Stimulated activated effector memory CD8-positive, alpha-beta T cell treated with anti-CD3 and anti-CD28 coated beads, Interleukin-12 subunit alpha, Interleukin-12 subunit beta, amount 100 ng/mL, for 72 hours (primary cell): ENCODE measurements around the gene NCOA5.
A peak's percentile ranks its signal among the peaks of the same experiment; 100 is the strongest.

Experiments
- ATAC-seq: fragments of 150-1000 bp; cut with Tn5 transposase; 2 replicates; pipeline ENCODE4 v1.10.0; 2021
- DNase-seq, 2 donors: peaks; one replicate each; pipeline ENCODE4 v3.0.0; 2021 to 2022; ENCODE audit warnings: low spot score in 2 of 2
- H3K27ac Mint-ChIP-seq: one replicate; pipeline ENCODE4 v1.8.0; 2022; ENCODE audit warnings: mild to moderate bottlenecking, mixed read lengths
- H3K36me3 Mint-ChIP-seq: one replicate; pipeline ENCODE4 v1.8.0; 2022; ENCODE audit warnings: mild to moderate bottlenecking, mixed read lengths
- H3K4me1 Mint-ChIP-seq: one replicate; pipeline ENCODE4 v1.8.0; 2022; ENCODE audit warnings: mixed read lengths
- H3K4me3 Mint-ChIP-seq: one replicate; pipeline ENCODE4 v1.8.0; 2022; ENCODE audit warnings: mild to moderate bottlenecking, mixed read lengths
- H3K9me3 Mint-ChIP-seq: one replicate; pipeline ENCODE4 v1.8.0; 2022; ENCODE audit warnings: mixed read lengths

NCOA5 gene

GRCh38 chr20:46030284-46031013 lies 59.3 kb downstream of the NCOA5 start:
- H3K4me3 Mint-ChIP-seq, result no peak overlapping the region
- no peaks in the 10 kb centered on the region for H3K9me3 Mint-ChIP-seq
- H3K4me1 Mint-ChIP-seq, result no peaks in the 10 kb centered on the region
- H3K36me3 Mint-ChIP-seq, result no peaks in the 10 kb centered on the region
- DNase-seq, result no peak
- ATAC-seq, result no peak
- H3K27ac Mint-ChIP-seq, result no peak overlapping the region

GRCh38 chr20:46028772-46029371 lies 60.9 kb downstream of the NCOA5 start, which contains the start of gene SLC12A5:
TSS of gene SLC12A5 (plus strand) at chr20:46029215. CDS start at chr20:46029345, 130 bp downstream.
- ATAC-seq (no peak), DNase-seq (no peak)
- no peaks in the 10 kb centered on the region for H3K9me3 Mint-ChIP-seq
- H3K27ac Mint-ChIP-seq, result no peak within 1 kb of the TSS
- no peaks in the 10 kb centered on the region for H3K4me1 Mint-ChIP-seq
- H3K36me3 Mint-ChIP-seq, result no peaks in the 10 kb centered on the region
- no peak within 1 kb of the TSS for H3K4me3 Mint-ChIP-seq

GRCh38 chr20:46028110-46028509 lies 61.7 kb downstream of the NCOA5 start:
- Mint-ChIP-seq H3K4me1 (peaks cover 7% of the 10 kb centered on the region), H3K9me3 (no peaks in the 10 kb centered on the region), H3K27ac (no peak overlapping the region), H3K36me3 (no peaks in the 10 kb centered on the region), H3K4me3 (no peak overlapping the region)
- DNase-seq (no peak), ATAC-seq (no peak)

GRCh38 chr20:46027245-46027853 lies 62.4 kb downstream of the NCOA5 start:
- ATAC-seq (no peak), DNase-seq (no peak)
- Mint-ChIP-seq H3K4me1 (peaks cover 12% of the 10 kb centered on the region), H3K9me3 (no peaks in the 10 kb centered on the region), H3K4me3 (no peak overlapping the region), H3K27ac (no peak overlapping the region), H3K36me3 (no peaks in the 10 kb centered on the region)

GRCh38 chr20:46025376-46025783 lies 64.4 kb downstream of the NCOA5 start:
- Mint-ChIP-seq H3K9me3 (no peaks in the 10 kb centered on the region), H3K4me3 (no peak overlapping the region), H3K4me1 (peaks cover 27% of the 10 kb centered on the region), H3K36me3 (no peaks in the 10 kb centered on the region), H3K27ac (no peak overlapping the region)
- DNase-seq (no peak), ATAC-seq (no peak)

GRCh38 chr20:46023999-46024398 lies 65.8 kb downstream of the NCOA5 start:
- no peak overlapping the region for H3K27ac Mint-ChIP-seq
- ATAC-seq (no peak), DNase-seq (no peak)
- no peaks in the 10 kb centered on the region for H3K9me3 Mint-ChIP-seq
- H3K36me3 Mint-ChIP-seq, result no peaks in the 10 kb centered on the region
- H3K4me1 Mint-ChIP-seq, result peaks cover 27% of the 10 kb centered on the region
- H3K4me3 Mint-ChIP-seq, result peak overlapping the region; percentile 75

- no peaks in the 10 kb centered on the region for H3K9me3 Mint-ChIP-seq
- peaks cover 27% of the 10 kb centered on the region for H3K4me1 Mint-ChIP-seq
- DNase-seq (no peak), ATAC-seq (no peak)
- no peak overlapping the region for H3K27ac Mint-ChIP-seq
- H3K4me3 Mint-ChIP-seq, result peak overlapping the region; percentile 75
- no peaks in the 10 kb centered on the region for H3K36me3 Mint-ChIP-seq
These were observed 66.6 kb downstream of the NCOA5 start for GRCh38 chr20:46023148-46023484.

GRCh38 chr20:46022411-46023147 lies 67.2 kb downstream of the NCOA5 start:
- Mint-ChIP-seq H3K9me3 (no peaks in the 10 kb centered on the region), H3K27ac (no peak overlapping the region), H3K4me1 (peaks cover 27% of the 10 kb centered on the region), H3K36me3 (no peaks in the 10 kb centered on the region), H3K4me3 (peak overlapping the region; percentile 75)
- ATAC-seq (peak; percentile 65), DNase-seq (peak; percentile 75 to 88)

GRCh38 chr20:46021361-46022359 lies 68.1 kb downstream of the NCOA5 start:
- DNase-seq, result peak; percentile 54 to 80
- Mint-ChIP-seq H3K36me3 (no peaks in the 10 kb centered on the region), H3K27ac (no peak overlapping the region), H3K9me3 (no peaks in the 10 kb centered on the region), H3K4me1 (peaks cover 27% of the 10 kb centered on the region), H3K4me3 (peak overlapping the region; percentile 75)
- ATAC-seq, result peak; percentile 67

GRCh38 chr20:46020555-46020954 lies 69.2 kb downstream of the NCOA5 start:
- Mint-ChIP-seq H3K36me3 (no peaks in the 10 kb centered on the region), H3K27ac (no peak overlapping the region), H3K4me1 (peaks cover 27% of the 10 kb centered on the region), H3K4me3 (no peak overlapping the region), H3K9me3 (no peaks in the 10 kb centered on the region)
- no peak for DNase-seq
- no peak for ATAC-seq

- no peak for DNase-seq
- Mint-ChIP-seq H3K4me1 (peaks cover 41% of the 10 kb centered on the region), H3K4me3 (no peak overlapping the region), H3K9me3 (no peaks in the 10 kb centered on the region), H3K36me3 (no peaks in the 10 kb centered on the region), H3K27ac (no peak overlapping the region)
- no peak for ATAC-seq
These were observed 71.2 kb downstream of the NCOA5 start for GRCh38 chr20:46018611-46019010.

GRCh38 chr20:46018112-46018511 lies 71.7 kb downstream of the NCOA5 start:
- H3K36me3 Mint-ChIP-seq, result no peaks in the 10 kb centered on the region
- no peak overlapping the region for H3K4me3 Mint-ChIP-seq
- DNase-seq (no peak), ATAC-seq (no peak)
- H3K9me3 Mint-ChIP-seq, result no peaks in the 10 kb centered on the region
- no peak overlapping the region for H3K27ac Mint-ChIP-seq
- H3K4me1 Mint-ChIP-seq, result peaks cover 38% of the 10 kb centered on the region

GRCh38 chr20:46017272-46017671 lies 72.5 kb downstream of the NCOA5 start:
- Mint-ChIP-seq H3K27ac (no peak overlapping the region), H3K4me3 (no peak overlapping the region), H3K36me3 (no peaks in the 10 kb centered on the region), H3K4me1 (peaks cover 37% of the 10 kb centered on the region), H3K9me3 (no peaks in the 10 kb centered on the region)
- ATAC-seq (no peak), DNase-seq (no peak)

GRCh38 chr20:46014517-46015396 lies 75.0 kb downstream of the NCOA5 start:
- ATAC-seq (no peak), DNase-seq (no peak)
- Mint-ChIP-seq H3K9me3 (peaks cover 4% of the 10 kb centered on the region), H3K27ac (no peak overlapping the region), H3K4me1 (peaks cover 46% of the 10 kb centered on the region), H3K4me3 (peak overlapping the region; percentile 49), H3K36me3 (peaks cover 15% of the 10 kb centered on the region)
